C1 segment of cervical spinal cord (tissue), 14 donors: ENCODE results near the gene PRKG1.

ENCODE experiments used
- DNase-seq, 14 donors: peaks; one replicate each; lab custom pipeline; 2025; lab: John Stamatoyannopoulos, UW

The PRKG1 gene

DNA sequence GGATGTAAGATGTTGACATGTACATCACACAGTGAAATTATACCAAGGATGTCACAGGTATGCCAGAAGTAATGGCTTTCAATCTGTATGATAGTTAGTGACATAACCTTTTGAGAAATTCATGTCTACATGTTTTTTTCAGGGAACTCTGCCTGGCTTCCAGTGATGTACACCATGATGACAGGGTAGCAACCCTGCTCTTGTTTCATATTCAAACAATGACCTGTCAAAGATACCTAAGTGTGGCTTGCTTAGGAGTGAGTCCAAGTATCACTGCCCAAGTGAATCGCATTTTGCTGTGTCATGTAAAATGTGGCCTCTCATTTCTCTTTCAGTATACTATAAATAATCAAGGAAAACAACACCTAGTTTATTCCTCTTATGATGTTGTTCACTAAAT lies 1033.9 kb downstream of the PRKG1 start:
- DNase-seq: no peak

DNA sequence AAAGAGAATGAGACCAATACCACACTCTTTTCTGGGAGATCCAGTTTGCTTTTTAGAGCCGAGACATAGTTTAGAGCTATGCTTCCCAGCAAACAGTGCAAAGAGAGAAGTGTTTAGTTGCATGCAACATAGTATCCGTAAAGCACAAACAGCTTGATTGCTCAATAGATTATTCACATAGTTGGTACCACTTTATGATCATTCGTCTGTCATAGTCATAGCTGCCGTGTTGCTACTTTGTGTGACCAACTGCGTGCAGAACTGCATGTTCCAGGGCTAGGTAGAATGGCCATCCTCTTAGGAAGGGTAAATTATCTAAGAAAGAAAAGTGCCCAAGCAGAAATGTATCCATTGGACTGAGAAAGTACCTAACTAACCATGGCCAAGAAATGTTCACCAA lies 1036.3 kb downstream of the PRKG1 start:
- DNase-seq: no peak

DNA sequence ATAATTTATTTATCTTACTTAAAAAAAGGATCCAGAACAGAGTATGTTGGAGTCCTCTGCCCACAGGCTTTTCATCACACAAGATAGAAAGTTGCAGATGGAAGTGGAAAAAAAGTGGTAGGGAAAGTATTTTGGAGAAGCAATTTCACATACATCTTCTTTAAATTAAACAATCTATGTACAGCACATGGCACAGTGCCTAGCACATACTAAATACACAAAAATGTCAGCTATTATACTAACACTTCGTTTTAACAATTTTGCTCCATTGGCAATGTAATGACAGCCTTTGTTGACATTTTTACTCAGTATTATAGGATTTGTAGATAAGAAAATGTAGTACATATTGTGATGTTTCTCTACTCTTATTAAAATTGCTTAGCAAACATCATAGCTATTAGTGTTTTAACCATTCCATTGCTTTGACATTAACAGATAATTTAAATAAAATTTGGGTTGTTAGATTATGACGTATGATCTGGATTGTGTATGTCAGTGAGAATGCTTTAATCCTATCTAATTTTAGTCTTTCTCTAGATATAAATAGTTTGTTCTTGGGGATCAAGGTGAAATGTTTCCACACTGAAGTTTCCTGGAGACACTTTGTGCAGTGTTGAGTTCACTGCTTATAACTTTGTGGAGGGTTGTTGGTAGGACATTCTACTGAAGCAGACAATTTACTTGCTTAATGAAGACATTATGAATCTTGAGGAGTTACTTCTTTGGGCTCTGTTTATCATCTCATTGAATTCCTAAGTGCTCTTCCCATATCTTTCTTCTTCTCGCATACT lies 1037.0 kb downstream of the PRKG1 start:
- DNase-seq: no peak

GRCh38 chr10:52115823-52116222 lies 1041.5 kb downstream of the PRKG1 start:
- no peak for DNase-seq

DNA sequence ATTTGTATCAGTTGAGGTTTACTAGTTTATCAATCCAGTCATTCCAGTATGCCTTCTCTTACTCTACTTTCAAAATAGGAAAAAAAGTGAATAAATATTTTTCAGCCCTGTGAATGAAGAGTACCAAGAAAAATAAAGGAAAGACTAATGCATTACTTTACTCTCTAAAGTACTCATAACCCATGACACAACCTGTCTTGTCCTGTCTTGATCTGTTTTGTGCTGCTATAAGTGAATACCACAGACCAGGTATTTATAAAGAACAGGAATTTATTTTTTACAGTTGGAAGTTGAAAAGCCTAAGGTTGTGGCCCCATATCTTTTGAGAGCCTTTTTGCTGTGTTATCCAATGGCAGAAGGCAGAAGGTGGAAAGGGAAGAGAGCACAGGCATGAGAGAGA lies 1045.2 kb downstream of the PRKG1 start:
- DNase-seq: no peak

- no peak for DNase-seq
These were observed 1047.4 kb downstream of the PRKG1 start for GRCh38 chr10:52121688-52122087.

- DNase-seq: no peak
These were observed 1053.9 kb downstream of the PRKG1 start for GRCh38 chr10:52128056-52128683.

DNA sequence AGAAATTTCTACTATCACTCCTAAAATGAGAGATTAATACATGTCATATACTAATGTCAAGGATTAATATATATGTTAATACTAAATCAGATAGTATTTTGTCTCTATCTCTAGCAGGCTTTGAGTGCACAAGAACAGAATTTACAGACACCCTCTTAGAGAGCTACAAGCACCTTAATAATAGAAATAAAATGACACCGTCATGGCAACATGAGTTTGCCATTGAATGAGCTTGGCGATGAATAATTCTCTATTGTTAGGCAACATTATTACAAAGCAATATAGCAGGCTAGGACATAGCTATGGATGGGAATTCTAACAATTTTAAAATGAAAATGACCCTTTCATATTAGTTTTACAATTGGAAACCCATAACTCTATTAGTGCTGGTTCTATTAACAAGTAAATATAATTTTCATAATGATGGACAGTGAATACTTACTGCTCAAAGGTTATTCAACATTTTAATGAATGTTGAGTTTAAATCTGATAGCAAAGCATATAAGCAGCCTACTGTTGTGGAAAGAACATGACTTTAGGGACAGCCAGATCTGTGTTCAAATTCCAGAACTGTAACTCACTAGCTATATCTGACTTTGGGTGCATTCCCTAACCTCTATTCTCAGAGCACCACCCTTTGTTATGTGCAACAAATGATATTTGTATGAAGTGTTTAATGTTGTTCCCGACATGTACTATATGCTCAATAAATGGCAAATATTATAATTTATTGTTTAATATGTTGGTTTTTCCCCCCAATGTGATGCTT lies 1055.3 kb downstream of the PRKG1 start:
- no peak for DNase-seq

- DNase-seq: no peak
These were observed 1060.8 kb downstream of the PRKG1 start for GRCh38 chr10:52135101-52135500.

DNA sequence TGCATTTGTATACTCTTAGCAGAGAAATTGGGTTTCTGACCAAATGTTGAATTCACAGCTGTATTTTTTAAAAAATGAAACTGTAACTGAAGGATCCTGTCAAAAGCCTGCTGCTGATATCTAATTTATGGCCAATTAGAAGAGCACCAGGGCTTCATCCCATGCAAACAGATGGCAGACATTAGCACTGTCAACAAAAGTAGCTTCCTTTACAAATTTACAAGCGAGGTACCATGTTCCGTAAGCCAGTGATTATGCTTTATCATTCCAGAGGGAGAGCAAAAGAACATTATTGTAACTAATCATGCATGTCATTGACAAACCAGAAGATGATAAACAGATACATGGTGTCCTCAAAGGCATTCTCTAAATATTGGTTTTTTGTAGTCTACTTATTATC lies 1062.6 kb downstream of the PRKG1 start:
- DNase-seq: no peak

- DNase-seq: no peak
These were observed 1069.1 kb downstream of the PRKG1 start for GRCh38 chr10:52143338-52143737.

DNA sequence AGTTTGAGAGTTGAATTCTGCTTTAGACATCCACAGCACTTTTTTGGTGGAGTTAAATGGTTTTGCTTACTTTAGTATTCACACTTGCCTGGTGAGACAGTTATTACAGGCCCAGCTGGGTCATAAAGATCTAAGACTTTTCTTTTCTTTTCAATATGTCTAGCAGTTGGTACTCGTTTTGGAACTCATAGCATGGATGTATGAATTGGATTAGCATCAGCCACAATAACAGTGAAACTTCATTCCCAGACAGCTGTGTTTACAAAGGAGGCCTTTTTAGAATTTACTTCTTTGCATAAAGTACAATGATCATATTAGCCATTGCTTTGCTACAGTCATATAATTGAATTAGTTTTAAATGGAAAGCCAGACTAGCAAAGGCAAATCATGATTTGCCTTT lies 1071.3 kb downstream of the PRKG1 start:
- no peak for DNase-seq

GRCh38 chr10:52146766-52147165 lies 1072.5 kb downstream of the PRKG1 start:
- DNase-seq: no peak

GRCh38 chr10:52170776-52171175 lies 1096.5 kb downstream of the PRKG1 start:
- DNase-seq: no peak

DNA sequence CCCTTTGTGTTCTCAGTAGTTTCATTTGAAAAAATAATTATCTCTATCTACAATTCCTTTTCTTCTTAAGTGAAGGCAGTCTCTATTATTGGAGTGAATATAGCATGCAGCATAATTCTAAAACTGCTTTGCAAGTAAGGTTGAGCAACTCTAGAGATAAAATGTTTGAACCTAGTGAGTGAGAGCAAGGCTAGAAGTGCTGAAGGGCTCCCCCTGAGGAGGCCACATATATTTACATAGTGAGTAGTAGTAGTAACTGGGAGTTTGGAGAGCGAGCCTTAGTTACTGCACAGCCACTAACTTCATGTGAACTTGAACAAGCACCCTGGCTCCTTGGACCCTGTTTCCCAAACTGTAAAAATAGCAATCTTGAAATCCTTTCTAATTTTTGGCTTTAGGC lies 1098.3 kb downstream of the PRKG1 start:
- no peak for DNase-seq

DNA sequence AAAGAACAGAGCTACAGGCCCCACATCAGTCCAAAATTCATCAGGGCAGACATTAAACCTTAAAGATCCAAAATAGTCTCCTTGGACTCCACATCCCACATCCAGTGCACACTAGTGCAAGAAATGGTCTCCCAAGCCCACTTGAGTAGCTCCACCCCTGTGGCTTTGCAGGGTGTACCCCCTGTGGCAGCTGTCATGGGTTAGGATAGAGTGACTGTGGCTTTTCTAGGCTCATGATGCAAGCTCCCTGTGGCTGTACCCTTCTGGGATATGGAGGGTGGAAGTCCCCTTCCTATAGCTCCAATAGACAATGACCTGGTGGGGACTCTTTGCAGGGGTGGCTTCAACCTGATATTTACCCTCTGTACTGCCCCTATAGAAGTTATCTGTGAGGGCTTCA lies 1111.0 kb downstream of the PRKG1 start:
- no peak for DNase-seq

DNA sequence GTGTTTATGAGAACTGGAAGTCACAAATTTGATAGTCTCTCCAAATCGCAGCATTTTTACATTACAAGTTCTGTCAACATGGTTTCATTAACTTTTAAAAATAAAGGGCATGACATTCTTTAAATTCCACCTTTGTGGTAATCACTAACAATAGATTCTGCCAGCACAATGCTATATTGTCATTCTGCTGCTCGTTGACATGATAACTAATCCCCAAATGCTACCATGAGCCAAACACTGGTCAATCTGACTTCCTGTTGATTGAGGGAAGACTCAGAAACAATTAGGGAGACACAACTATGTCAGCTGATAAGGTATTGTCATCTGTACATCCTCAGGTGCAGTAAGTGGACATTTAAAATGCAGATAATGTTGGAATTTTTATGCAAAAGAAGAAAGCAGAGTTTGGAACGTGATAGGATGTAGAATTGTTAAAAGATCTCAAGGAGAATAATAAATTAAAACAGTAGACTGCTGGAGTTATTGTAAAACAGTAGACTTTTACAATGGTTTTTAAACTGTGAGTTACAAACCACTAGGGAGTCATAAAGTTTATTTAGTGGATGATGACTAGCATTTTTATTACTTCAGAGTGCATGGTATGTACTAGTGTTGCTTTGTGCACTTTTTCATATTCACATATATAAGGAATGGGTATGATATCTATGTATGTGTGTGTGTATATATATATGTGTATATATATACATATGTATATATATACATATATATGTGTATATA lies 1113.4 kb downstream of the PRKG1 start:
- DNase-seq: no peak

- no peak for DNase-seq
These were observed 1116.8 kb downstream of the PRKG1 start for GRCh38 chr10:52191049-52191448.

- no peak for DNase-seq
These were observed 1119.9 kb downstream of the PRKG1 start for GRCh38 chr10:52194191-52194590.

DNA sequence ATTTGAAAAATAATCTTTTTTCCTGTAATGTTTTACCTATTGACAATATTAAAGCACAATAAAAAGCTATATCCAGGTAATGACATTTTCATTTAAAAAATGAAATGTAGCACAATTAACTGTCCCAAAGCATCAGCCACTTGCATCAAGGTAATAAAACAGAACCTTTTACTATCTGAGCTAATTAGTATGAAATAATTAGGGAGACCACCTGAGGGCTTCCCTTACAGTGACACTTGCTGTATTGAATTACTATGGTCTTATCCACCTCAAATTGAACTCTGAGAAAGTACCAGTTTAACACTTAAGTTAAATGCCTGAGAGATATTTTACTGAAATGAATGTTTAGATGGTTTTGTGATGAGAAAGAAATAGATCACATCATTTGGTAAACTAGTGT lies 1120.4 kb downstream of the PRKG1 start:
- no peak for DNase-seq

DNA sequence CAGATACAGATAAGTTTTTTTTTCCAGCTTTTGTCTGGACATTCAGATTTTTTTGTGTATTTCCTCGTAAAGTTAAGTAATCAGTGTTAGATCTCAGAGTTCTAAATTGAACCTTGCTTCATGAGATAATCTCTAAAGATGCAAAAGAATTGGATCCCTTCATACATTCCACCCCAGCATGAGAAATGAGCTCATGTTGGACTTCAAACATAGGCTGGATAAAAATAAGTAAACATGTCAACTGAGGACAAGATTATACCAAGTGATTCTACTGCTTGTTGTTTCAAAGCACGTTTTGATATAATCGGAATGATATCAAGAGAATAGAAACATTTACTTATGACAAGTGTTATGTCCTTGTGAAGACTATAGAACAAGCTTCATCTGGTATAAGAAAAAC lies 1122.8 kb downstream of the PRKG1 start:
- no peak for DNase-seq

DNA sequence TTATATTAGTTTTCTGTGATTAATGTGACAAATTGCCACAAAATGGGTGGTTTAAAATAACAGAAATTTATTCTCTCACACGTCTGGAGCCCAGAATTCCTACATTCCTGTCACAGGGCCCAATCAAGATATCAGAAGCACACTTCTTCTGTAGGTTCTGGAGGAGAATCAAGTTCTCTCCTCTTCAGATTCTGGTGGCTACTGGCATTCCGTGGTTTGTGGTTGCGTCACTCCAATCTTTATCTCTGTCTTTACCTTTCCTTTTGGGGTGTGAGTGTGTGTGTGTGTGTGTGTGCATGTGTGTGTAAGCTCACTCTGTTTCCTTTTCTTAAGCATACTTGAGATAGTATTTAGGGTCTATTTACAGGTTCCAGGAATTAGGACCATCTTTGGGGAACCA lies 1124.3 kb downstream of the PRKG1 start:
- DNase-seq: no peak
